WTC11 (cell line): ENCODE measurements around the gene RPS16. TPM values are rescaled to one million over a fixed set of nuclear protein-coding genes. Genes with fewer than 3 reads are reported as not detected.

Source experiments
- ATAC-seq: fragments of 200-7000 bp; cut with Tn5 transposase; 2 replicates; pipeline ENCODE4 v1.10.0; 2021; ENCODE audit warnings: mild to moderate bottlenecking, moderate library complexity
- CTCF ChIA-PET: fragments of 300-600 bp; sonication (Branson Sonifier 250); formaldehyde crosslinking; loops from one replicate; lab custom pipeline; 2021; ENCODE audit warnings: antibody characterized with exemption; lab: Charles Lee
- POLR2A ChIA-PET: fragments of 350-600 bp; sonication (Branson Sonifier 250); formaldehyde crosslinking; loops from one replicate; lab custom pipeline; 2021; ENCODE audit warnings: antibody characterized with exemption; lab: Charles Lee
- DNase-seq: peaks from one replicate; pipeline ENCODE4 v3.0.0; 2021; ENCODE audit warnings: low spot score
- H3K27ac Mint-ChIP-seq: 2 replicates; pipeline ENCODE4 v1.8.0; 2021; ENCODE audit warnings: mixed read lengths
- H3K27me3 Mint-ChIP-seq: 2 replicates; pipeline ENCODE4 v1.8.0; 2021; ENCODE audit warnings: low read depth, mild to moderate bottlenecking, moderate library complexity, mixed read lengths
- H3K36me3 Mint-ChIP-seq: 2 replicates; pipeline ENCODE4 v1.8.0; 2021; ENCODE audit warnings: mixed read lengths
- H3K4me1 Mint-ChIP-seq: 2 replicates; pipeline ENCODE4 v1.8.0; 2022; ENCODE audit warnings: mixed read lengths
- H3K4me3 Mint-ChIP-seq: 2 replicates; pipeline ENCODE4 v1.8.0; 2021; ENCODE audit warnings: mild to moderate bottlenecking, moderate library complexity, mixed read lengths
- H3K9me3 Mint-ChIP-seq: 2 replicates; pipeline ENCODE4 v1.8.0; 2021; ENCODE audit warnings: mixed read lengths
- CREM ChIP-seq: sonication (generic); formaldehyde crosslinking; IDR thresholded peaks from 2 replicates; pipeline ENCODE4 v1.8.1; 2022; ENCODE audit warnings: mild to moderate bottlenecking, missing genetic modification reagents, moderate library complexity
- ESRRA ChIP-seq: sonication (generic); formaldehyde crosslinking; IDR thresholded peaks from 2 replicates; pipeline ENCODE4 v1.8.1; 2022; ENCODE audit warnings: mild to moderate bottlenecking, missing genetic modification reagents, borderline replicate concordance
- ETV6 ChIP-seq: sonication (generic); formaldehyde crosslinking; IDR thresholded peaks from 2 replicates; pipeline ENCODE4 v1.8.1; 2022; ENCODE audit warnings: mild to moderate bottlenecking, missing genetic modification reagents
- FOXK1 ChIP-seq: sonication (generic); formaldehyde crosslinking; IDR thresholded peaks from 2 replicates; pipeline ENCODE4 v1.8.0; 2022; ENCODE audit warnings: mild to moderate bottlenecking, moderate library complexity, missing genetic modification reagents
- FOXP4 ChIP-seq: sonication (generic); formaldehyde crosslinking; IDR thresholded peaks from 2 replicates; pipeline ENCODE4 v1.8.0; 2022; ENCODE audit warnings: mild to moderate bottlenecking, missing genetic modification reagents
- GTF2I ChIP-seq: fragments of 250-450 bp; sonication (Bioruptor Pico); conservative IDR thresholded peaks from 2 replicates; pipeline ENCODE4 v1.4.0; 2021; ENCODE audit warnings: mild to moderate bottlenecking
- HMGXB4 ChIP-seq: sonication (generic); formaldehyde crosslinking; IDR thresholded peaks from 2 replicates; pipeline ENCODE4 v1.8.1; 2023; ENCODE audit warnings: mild to moderate bottlenecking, moderate library complexity, missing genetic modification reagents
- NR1H2 ChIP-seq: sonication (generic); formaldehyde crosslinking; IDR thresholded peaks from 2 replicates; pipeline ENCODE4 v1.9.0; 2021; ENCODE audit warnings: mild to moderate bottlenecking, moderate library complexity, missing genetic modification reagents
- TEAD1 ChIP-seq: sonication (generic); formaldehyde crosslinking; IDR thresholded peaks from 2 replicates; pipeline ENCODE4 v1.8.0; 2022; ENCODE audit warnings: mild to moderate bottlenecking, missing genetic modification reagents
- TEAD4 ChIP-seq: sonication (generic); formaldehyde crosslinking; IDR thresholded peaks from 2 replicates; pipeline ENCODE4 v1.8.0; 2022; ENCODE audit warnings: mild to moderate bottlenecking, missing genetic modification reagents
- USF1 ChIP-seq: sonication (generic); formaldehyde crosslinking; IDR thresholded peaks from 2 replicates; pipeline ENCODE4 v1.8.0; 2022; ENCODE audit warnings: mild to moderate bottlenecking, missing genetic modification reagents
- ZNF138 ChIP-seq: sonication (generic); formaldehyde crosslinking; conservative IDR thresholded peaks from 2 replicates; pipeline ENCODE4 v1.8.1; 2022; ENCODE audit warnings: mild to moderate bottlenecking, moderate library complexity, missing genetic modification reagents
- ZNF317 ChIP-seq: sonication (generic); formaldehyde crosslinking; IDR thresholded peaks from 2 replicates; pipeline ENCODE4 v1.8.1; 2023; ENCODE audit warnings: low read depth, mild to moderate bottlenecking, moderate library complexity, missing genetic modification reagents, borderline replicate concordance
- ZNF512 ChIP-seq: sonication (generic); formaldehyde crosslinking; IDR thresholded peaks from 2 replicates; pipeline ENCODE4 v1.8.1; 2022; ENCODE audit warnings: missing genetic modification reagents, borderline replicate concordance
- total RNA-seq: library from RNA; stranded (reverse); gene quantifications from 3 replicates; pipeline ENCODE4 v1.2.3, GENCODE V29; 2021
- TF ChIP-seq, protein P1 (sequence below): sonication (generic); formaldehyde crosslinking; IDR thresholded peaks from 2 replicates; pipeline ENCODE4 v1.8.1; 2023; ENCODE audit warnings: mild to moderate bottlenecking, missing genetic modification reagents, moderate library complexity
- TF ChIP-seq, protein P2 (sequence below): sonication (generic); formaldehyde crosslinking; IDR thresholded peaks from 2 replicates; pipeline ENCODE4 v1.8.0; 2023; ENCODE audit warnings: missing genetic modification reagents, mild to moderate bottlenecking, borderline replicate concordance
- TF ChIP-seq, protein P3 (sequence below): sonication (generic); formaldehyde crosslinking; IDR thresholded peaks from 2 replicates; pipeline ENCODE4 v1.8.0; 2022; ENCODE audit warnings: mild to moderate bottlenecking, missing genetic modification reagents

RPS16 gene
- total RNA-seq, 1 experiment from 2014 or later: 2,962 TPM

GRCh38 chr19:39413911-39414608 lies 21.7 kb downstream of the RPS16 start:
- Mint-ChIP-seq H3K4me1 (peaks cover 34% of the 10 kb centered on the region), H3K9me3 (no peaks in the 10 kb centered on the region), H3K36me3 (peaks cover 13% of the 10 kb centered on the region), H3K27me3 (no peaks in the 10 kb centered on the region), H3K4me3 (peak overlapping the region; percentile 99), H3K27ac (peak overlapping the region; percentile 92)
- no peak for DNase-seq
- TF ChIP-seq, protein P1, sequence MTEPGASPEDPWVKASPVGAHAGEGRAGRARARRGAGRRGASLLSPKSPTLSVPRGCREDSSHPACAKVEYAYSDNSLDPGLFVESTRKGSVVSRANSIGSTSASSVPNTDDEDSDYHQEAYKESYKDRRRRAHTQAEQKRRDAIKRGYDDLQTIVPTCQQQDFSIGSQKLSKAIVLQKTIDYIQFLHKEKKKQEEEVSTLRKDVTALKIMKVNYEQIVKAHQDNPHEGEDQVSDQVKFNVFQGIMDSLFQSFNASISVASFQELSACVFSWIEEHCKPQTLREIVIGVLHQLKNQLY: no peak
- TF ChIP-seq HMGXB4 (CRISPR knock-in tag) (0 out of 2 replicates have a peak, but pooled peaks have one; percentile 15), FOXP4 (CRISPR knock-in tag) (no peak), ZNF138 (no peak), GTF2I (0 out of 2 replicates have a peak, but pooled peaks have one; percentile 11), FOXK1 (CRISPR knock-in tag) (0 out of 2 replicates have a peak, but pooled peaks have one; percentile 20), ETV6 (CRISPR knock-in tag) (0 out of 2 replicates have a peak, but pooled peaks have one; percentile 44)
- POLR2A ChIA-PET: interaction anchor here (0.5 to 2.2 kb wide), 7 partner anchors 10 to 31 kb away, joined by 3 to 17 read pairs (median 3); partner anchors contain the start of genes MED29, PAF1, RPS16 and SUPT5H
- CTCF ChIA-PET: interaction anchor here (0.6 to 2.2 kb wide), 17 partner anchors 9 to 215 kb away, joined by 3 to 12 read pairs (median 4); partner anchors contain the start of genes MED29, PAF1, RPS16 and SAMD4B
- no peak for ATAC-seq

GRCh38 chr19:39413272-39413910 lies 22.4 kb downstream of the RPS16 start:
- CTCF ChIA-PET: interaction anchor here (0.6 to 2.2 kb wide), 15 partner anchors 9 to 138 kb away, joined by 3 to 12 read pairs (median 4); partner anchors contain the start of genes RPS16, SAMD4B and SUPT5H
- POLR2A ChIA-PET: interaction anchor here (0.9 to 2.2 kb wide), 5 partner anchors 10 to 32 kb away, joined by 3 to 17 read pairs (median 3); partner anchors contain the start of genes MED29, PAF1, RPS16 and SUPT5H
- peak; percentile 65 for DNase-seq
- Mint-ChIP-seq H3K4me3 (peak overlapping the region; percentile 99), H3K27me3 (no peaks in the 10 kb centered on the region), H3K9me3 (no peaks in the 10 kb centered on the region), H3K4me1 (peaks cover 40% of the 10 kb centered on the region), H3K36me3 (peaks cover 13% of the 10 kb centered on the region), H3K27ac (peak overlapping the region; percentile 92)
- no peak for ATAC-seq
- TF ChIP-seq ZNF317 (CRISPR knock-in tag) (no peak), CREM (CRISPR knock-in tag) (no peak), ZNF512 (no peak), TEAD4 (no peak), TEAD1 (peak; percentile 14; the same call in 1 of the 2 replicates), ESRRA (CRISPR knock-in tag) (no peak), USF1 (CRISPR knock-in tag) (no peak), NR1H2 (no peak), HMGXB4 (CRISPR knock-in tag) (peak; percentile 2; the same call in 1 of the 2 replicates)
- TF ChIP-seq, protein P2, sequence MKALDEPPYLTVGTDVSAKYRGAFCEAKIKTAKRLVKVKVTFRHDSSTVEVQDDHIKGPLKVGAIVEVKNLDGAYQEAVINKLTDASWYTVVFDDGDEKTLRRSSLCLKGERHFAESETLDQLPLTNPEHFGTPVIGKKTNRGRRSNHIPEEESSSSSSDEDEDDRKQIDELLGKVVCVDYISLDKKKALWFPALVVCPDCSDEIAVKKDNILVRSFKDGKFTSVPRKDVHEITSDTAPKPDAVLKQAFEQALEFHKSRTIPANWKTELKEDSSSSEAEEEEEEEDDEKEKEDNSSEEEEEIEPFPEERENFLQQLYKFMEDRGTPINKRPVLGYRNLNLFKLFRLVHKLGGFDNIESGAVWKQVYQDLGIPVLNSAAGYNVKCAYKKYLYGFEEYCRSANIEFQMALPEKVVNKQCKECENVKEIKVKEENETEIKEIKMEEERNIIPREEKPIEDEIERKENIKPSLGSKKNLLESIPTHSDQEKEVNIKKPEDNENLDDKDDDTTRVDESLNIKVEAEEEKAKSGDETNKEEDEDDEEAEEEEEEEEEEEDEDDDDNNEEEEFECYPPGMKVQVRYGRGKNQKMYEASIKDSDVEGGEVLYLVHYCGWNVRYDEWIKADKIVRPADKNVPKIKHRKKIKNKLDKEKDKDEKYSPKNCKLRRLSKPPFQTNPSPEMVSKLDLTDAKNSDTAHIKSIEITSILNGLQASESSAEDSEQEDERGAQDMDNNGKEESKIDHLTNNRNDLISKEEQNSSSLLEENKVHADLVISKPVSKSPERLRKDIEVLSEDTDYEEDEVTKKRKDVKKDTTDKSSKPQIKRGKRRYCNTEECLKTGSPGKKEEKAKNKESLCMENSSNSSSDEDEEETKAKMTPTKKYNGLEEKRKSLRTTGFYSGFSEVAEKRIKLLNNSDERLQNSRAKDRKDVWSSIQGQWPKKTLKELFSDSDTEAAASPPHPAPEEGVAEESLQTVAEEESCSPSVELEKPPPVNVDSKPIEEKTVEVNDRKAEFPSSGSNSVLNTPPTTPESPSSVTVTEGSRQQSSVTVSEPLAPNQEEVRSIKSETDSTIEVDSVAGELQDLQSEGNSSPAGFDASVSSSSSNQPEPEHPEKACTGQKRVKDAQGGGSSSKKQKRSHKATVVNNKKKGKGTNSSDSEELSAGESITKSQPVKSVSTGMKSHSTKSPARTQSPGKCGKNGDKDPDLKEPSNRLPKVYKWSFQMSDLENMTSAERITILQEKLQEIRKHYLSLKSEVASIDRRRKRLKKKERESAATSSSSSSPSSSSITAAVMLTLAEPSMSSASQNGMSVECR (CRISPR knock-in tag): peak; percentile 53; the same call in 1 of the 2 replicates
- TF ChIP-seq, protein P3, sequence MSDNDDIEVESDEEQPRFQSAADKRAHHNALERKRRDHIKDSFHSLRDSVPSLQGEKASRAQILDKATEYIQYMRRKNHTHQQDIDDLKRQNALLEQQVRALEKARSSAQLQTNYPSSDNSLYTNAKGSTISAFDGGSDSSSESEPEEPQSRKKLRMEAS: 0 out of 2 replicates have a peak, but pooled peaks have one; percentile 30
